OCI-LY7 (cell line): ENCODE data around the gene SHTN1. TPM values are rescaled to one million over a fixed set of nuclear protein-coding genes. Genes with fewer than 3 reads are reported as not detected.

Experiments used
- BruUV-seq: library from RNA; stranded (reverse); fragments of 400-500 nt; replicated peaks from 2 replicates; lab custom pipeline; 2021; lab: Mats Ljungman, UMichigan
- CTCF ChIA-PET: fragments of 300-600 bp; sonication (Branson Sonifier 250); formaldehyde crosslinking; loops from one replicate; lab custom pipeline; 2022; ENCODE audit warnings: antibody characterized with exemption; ENCODE audit not compliant: unreplicated experiment; lab: Charles Lee
- POLR2A ChIA-PET: fragments of 300-600 bp; sonication (Branson Sonifier 250); formaldehyde crosslinking; loops from one replicate; lab custom pipeline; 2022; ENCODE audit warnings: antibody characterized with exemption; lab: Charles Lee
- DNase-seq: peaks from one replicate; pipeline ENCODE4 v3.0.0-alpha.2; 2015; ENCODE audit warnings: low spot score
- H2AFZ ChIP-seq: fragments of 200-600 bp; sonication (generic), shearing (Covaris generic); 2 replicates; pipeline ENCODE4 v1.6.1; 2014; ENCODE audit warnings: mild to moderate bottlenecking, antibody characterized with exemption, low read length, moderate library complexity
- H3K27ac ChIP-seq: fragments of 200-600 bp; sonication (generic); 2 replicates; pipeline ENCODE4 v1.5.1; 2014; ENCODE audit warnings: mixed run types, low read depth, mild to moderate bottlenecking, moderate library complexity, low read length, inconsistent platforms; ENCODE audit not compliant: poor library complexity, severe bottlenecking
- H3K36me3 ChIP-seq: fragments of 200-600 bp; sonication (generic); 2 replicates; pipeline ENCODE4 v1.6.1; 2014; ENCODE audit warnings: mild to moderate bottlenecking, antibody characterized with exemption, low read length, moderate library complexity, mixed read lengths; ENCODE audit not compliant: insufficient read depth
- H3K4me1 ChIP-seq: fragments of 200-600 bp; sonication (generic); 2 replicates; pipeline ENCODE4 v1.5.1; 2014; ENCODE audit warnings: mild to moderate bottlenecking, low read length; ENCODE audit not compliant: insufficient read depth, poor library complexity, severe bottlenecking
- H3K4me2 ChIP-seq: fragments of 200-600 bp; sonication (generic); 2 replicates; pipeline ENCODE4 v1.6.1; 2014; ENCODE audit warnings: mild to moderate bottlenecking, low read length
- H3K4me3 ChIP-seq: fragments of 200-600 bp; sonication (generic); 2 replicates; pipeline ENCODE4 v1.5.1; 2014; ENCODE audit warnings: mild to moderate bottlenecking, low read depth, low read length; ENCODE audit not compliant: poor library complexity, severe bottlenecking
- H3K79me2 ChIP-seq: fragments of 200-600 bp; sonication (generic); 2 replicates; pipeline ENCODE4 v1.6.1; 2016; ENCODE audit warnings: low read depth, mild to moderate bottlenecking, low read length, moderate library complexity, mixed read lengths; ENCODE audit not compliant: insufficient read depth
- H3K9me2 ChIP-seq: fragments of 200-600 bp; sonication (generic); 2 replicates; pipeline ENCODE4 v1.6.1; 2016; ENCODE audit warnings: mild to moderate bottlenecking, low read length, mixed read lengths; ENCODE audit not compliant: insufficient read depth
- H3K9me3 ChIP-seq: fragments of 200-600 bp; sonication (generic); 2 replicates; pipeline ENCODE4 v1.6.1; 2014; ENCODE audit warnings: mild to moderate bottlenecking, mixed run types, low read length, mixed read lengths
- H4K20me1 ChIP-seq: fragments of 200-600 bp; sonication (generic); 2 replicates; pipeline ENCODE4 v1.6.1; 2014; ENCODE audit warnings: mild to moderate bottlenecking, antibody characterized with exemption, low read length, moderate library complexity, mixed read lengths; ENCODE audit not compliant: insufficient read depth
- EZH2phosphoT487 ChIP-seq: fragments of 200-600 bp; sonication (generic); IDR thresholded peaks from 2 replicates; pipeline ENCODE4 v1.6.1; 2018; ENCODE audit warnings: low read depth, borderline replicate concordance, mild to moderate bottlenecking, mixed run types, antibody characterized with exemption, low read length, moderate library complexity, mixed read lengths
- intact Hi-C: fragments of 100-400 bp; cut with micrococcal nuclease; formaldehyde crosslinking; loops from one replicate; pipeline ENCODE4 v1.10.0; 2022; ENCODE audit not compliant: unreplicated experiment
- total RNA-seq, 2 experiments: library from RNA; depleted of rRNA in 1 of 2; stranded (reverse); fragments of >200 nt in 1 of 2; shearing (Covaris generic) in 1 of 2; gene quantifications; 2 replicates each; pipeline ENCODE4 v1.2.3, GENCODE V29; 2014 to 2022
- TF ChIP-seq, protein P1 (sequence below): fragments of 200-600 bp; sonication (generic); conservative IDR thresholded peaks from 2 replicates; pipeline ENCODE4 v1.5.1; 2014; ENCODE audit warnings: mild to moderate bottlenecking, antibody characterized with exemption, low read length, moderate library complexity, mixed read lengths

Gene SHTN1
- total RNA-seq, 2 experiments from 2014 or later = not detected

DNA sequence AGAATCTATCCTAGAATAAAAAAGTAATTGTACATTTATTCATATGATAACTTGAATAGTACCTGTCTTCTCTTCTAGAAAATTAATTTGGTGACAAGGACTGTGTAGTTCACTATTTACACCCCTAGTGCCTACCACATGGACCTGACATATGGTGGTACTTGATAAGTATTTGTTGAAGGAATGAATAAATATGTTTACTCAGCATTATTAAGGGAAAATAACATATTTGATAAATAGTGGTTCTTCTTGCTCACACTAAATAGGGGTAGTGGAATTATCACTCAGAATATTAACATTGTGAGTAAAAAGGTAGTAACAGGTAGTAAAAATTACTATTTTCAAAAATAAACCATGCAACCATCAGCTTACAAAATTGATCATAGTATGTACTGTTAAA lies 2.8 kb downstream of the SHTN1 start:
- ChIA-PET POLR2A (no interaction called here), CTCF (no interaction called here)
- Histone ChIP-seq H3K79me2 (no peaks in the 10 kb centered on the region), H3K4me2 (no peak overlapping the region), H3K4me1 (no peaks in the 10 kb centered on the region), H3K4me3 (no peak overlapping the region), H4K20me1 (no peaks in the 10 kb centered on the region), H3K27ac (no peak overlapping the region), H3K9me3 (no peaks in the 10 kb centered on the region), H3K9me2 (no peaks in the 10 kb centered on the region), H2AFZ (no peak overlapping the region), H3K36me3 (no peaks in the 10 kb centered on the region)
- intact Hi-C loops = no loop called here
- BruUV-seq = no TSS peak
- TF ChIP-seq EZH2phosphoT487 = no peak
- TF ChIP-seq, protein P1, sequence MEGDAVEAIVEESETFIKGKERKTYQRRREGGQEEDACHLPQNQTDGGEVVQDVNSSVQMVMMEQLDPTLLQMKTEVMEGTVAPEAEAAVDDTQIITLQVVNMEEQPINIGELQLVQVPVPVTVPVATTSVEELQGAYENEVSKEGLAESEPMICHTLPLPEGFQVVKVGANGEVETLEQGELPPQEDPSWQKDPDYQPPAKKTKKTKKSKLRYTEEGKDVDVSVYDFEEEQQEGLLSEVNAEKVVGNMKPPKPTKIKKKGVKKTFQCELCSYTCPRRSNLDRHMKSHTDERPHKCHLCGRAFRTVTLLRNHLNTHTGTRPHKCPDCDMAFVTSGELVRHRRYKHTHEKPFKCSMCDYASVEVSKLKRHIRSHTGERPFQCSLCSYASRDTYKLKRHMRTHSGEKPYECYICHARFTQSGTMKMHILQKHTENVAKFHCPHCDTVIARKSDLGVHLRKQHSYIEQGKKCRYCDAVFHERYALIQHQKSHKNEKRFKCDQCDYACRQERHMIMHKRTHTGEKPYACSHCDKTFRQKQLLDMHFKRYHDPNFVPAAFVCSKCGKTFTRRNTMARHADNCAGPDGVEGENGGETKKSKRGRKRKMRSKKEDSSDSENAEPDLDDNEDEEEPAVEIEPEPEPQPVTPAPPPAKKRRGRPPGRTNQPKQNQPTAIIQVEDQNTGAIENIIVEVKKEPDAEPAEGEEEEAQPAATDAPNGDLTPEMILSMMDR = no peak
- no peak for DNase-seq

- intact Hi-C loops = no loop called here
- H3K79me2 ChIP-seq = no peaks in the 10 kb centered on the region
- CTCF ChIA-PET = no interaction called here
These were observed 3.8 kb downstream of the SHTN1 start for GRCh38 chr10:117001144-117001543.

DNA sequence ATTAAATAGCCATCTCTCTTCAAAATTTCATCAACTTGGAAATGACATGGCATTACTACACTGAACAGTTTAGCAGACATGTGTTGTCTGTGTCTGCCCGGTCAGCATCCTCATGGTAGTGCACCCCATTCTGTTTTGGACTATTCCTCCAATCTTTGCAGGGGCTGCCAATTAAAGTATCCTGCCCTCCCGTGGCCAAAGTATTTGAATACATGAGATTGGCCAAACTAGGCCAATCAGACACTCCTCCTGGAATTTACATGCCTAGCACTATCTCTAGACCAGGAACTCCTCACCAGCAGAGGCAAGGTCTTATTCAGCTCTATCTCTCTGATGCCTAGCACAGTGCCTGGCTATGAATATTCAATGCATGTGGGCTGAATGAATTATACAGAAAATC lies 4.4 kb downstream of the SHTN1 start:
- DNase-seq = no peak
- no peaks in the 10 kb centered on the region for H4K20me1 ChIP-seq
- no peak overlapping the region for H3K4me2 ChIP-seq
- no TSS peak for BruUV-seq
- TF ChIP-seq, protein P1 = no peak
- no peak for TF ChIP-seq EZH2phosphoT487
- no peak overlapping the region for H2AFZ ChIP-seq
- H3K9me2 ChIP-seq = no peaks in the 10 kb centered on the region
- intact Hi-C loops = no loop called here
- no peaks in the 10 kb centered on the region for H3K4me1 ChIP-seq
- ChIA-PET POLR2A (no interaction called here), CTCF (no interaction called here)
- H3K36me3 ChIP-seq = no peaks in the 10 kb centered on the region
- no peaks in the 10 kb centered on the region for H3K79me2 ChIP-seq
- no peaks in the 10 kb centered on the region for H3K9me3 ChIP-seq
- H3K27ac ChIP-seq = no peak overlapping the region
- no peak overlapping the region for H3K4me3 ChIP-seq

More at GRCh38 chr10:117001144-117001543, 3.8 kb downstream of the SHTN1 start:
- Histone ChIP-seq H3K4me3 (no peak overlapping the region), H4K20me1 (no peaks in the 10 kb centered on the region), H3K4me2 (no peak overlapping the region), H3K4me1 (no peaks in the 10 kb centered on the region), H3K36me3 (no peaks in the 10 kb centered on the region), H3K27ac (no peak overlapping the region), H2AFZ (no peak overlapping the region), H3K9me3 (no peaks in the 10 kb centered on the region), H3K9me2 (no peaks in the 10 kb centered on the region)
- no TSS peak for BruUV-seq
- POLR2A ChIA-PET = no interaction called here
- DNase-seq = no peak
- no peak for TF ChIP-seq EZH2phosphoT487
- TF ChIP-seq, protein P1 = no peak
